HG02678 (cell line): Measurements from ENCODE around the gene CSTB.
"Not testable (repeated sequence)": the region's sequence is repeated elsewhere in the genome, so short reads cannot be mapped to it uniquely, and the experiment has no call there.

Experiments
- ATAC-seq: cut with Tn5 transposase; IDR thresholded peaks from one replicate; pipeline ENCODE4 v1.9.1; 2021; ENCODE audit warnings: mild to moderate bottlenecking, moderate library complexity; ENCODE audit not compliant: unreplicated experiment

CSTB gene

GRCh38 chr21:43775795-43776430 is at the start of gene CSTB:
CSTB (minus strand) TSS chr21:43776308; CDS start chr21:43776269, 39 bp downstream.
- ATAC-seq = peak; percentile 67

- no peak for ATAC-seq
These were observed 49.3 kb upstream of the CSTB start for GRCh38 chr21:43825242-43825935.

GRCh38 chr21:43824333-43825241 is 48.5 kb upstream of the CSTB start:
- ATAC-seq = no peak

GRCh38 chr21:43822741-43823140 is 46.6 kb upstream of the CSTB start:
- ATAC-seq = not testable (repeated sequence)

GRCh38 chr21:43822166-43822565 is 46.1 kb upstream of the CSTB start:
- not testable (repeated sequence) for ATAC-seq

- ATAC-seq = no peak
These were observed 44.4 kb upstream of the CSTB start for GRCh38 chr21:43820466-43820865.

- ATAC-seq = no peak
These were observed 43.6 kb upstream of the CSTB start for GRCh38 chr21:43819511-43820405.

- no peak for ATAC-seq
These were observed 42.6 kb upstream of the CSTB start for GRCh38 chr21:43818685-43819084.

GRCh38 chr21:43817157-43818086 is 41.3 kb upstream of the CSTB start:
- no peak for ATAC-seq

- ATAC-seq = no peak
These were observed 40.5 kb upstream of the CSTB start for GRCh38 chr21:43816611-43817071.

GRCh38 chr21:43815991-43816390 is 39.9 kb upstream of the CSTB start:
- ATAC-seq = no peak

- no peak for ATAC-seq
These were observed 39.1 kb upstream of the CSTB start for GRCh38 chr21:43815107-43815613.

- no peak for ATAC-seq
These were observed 38.4 kb upstream of the CSTB start for GRCh38 chr21:43814215-43815106.

- ATAC-seq = no peak
These were observed 37.5 kb upstream of the CSTB start for GRCh38 chr21:43813656-43813980.

GRCh38 chr21:43812957-43813655 is 37.0 kb upstream of the CSTB start:
- no peak for ATAC-seq

- no peak for ATAC-seq
These were observed 36.2 kb upstream of the CSTB start for GRCh38 chr21:43812139-43812821.
